CD4-positive, alpha-beta T cell (primary cell): Measurements from ENCODE around the gene ADAMTSL2. TPM values are rescaled to one million over a fixed set of nuclear protein-coding genes. Genes with fewer than 3 reads are reported as not detected.

Source experiments
- ATAC-seq: fragments of 200-7000 bp; cut with Tn5 transposase; one replicate; pipeline ENCODE4 v1.10.0; 2022; ENCODE audit warnings: mild to moderate bottlenecking; ENCODE audit not compliant: poor library complexity
- CTCF ChIA-PET: fragments of 350-600 bp; sonication (Branson Sonifier 250); formaldehyde crosslinking; loops from one replicate; lab custom pipeline; 2021; ENCODE audit warnings: antibody characterized with exemption, inconsistent platforms; lab: Charles Lee
- POLR2A ChIA-PET: fragments of 350-600 bp; sonication (Branson Sonifier 250); formaldehyde crosslinking; loops from one replicate; lab custom pipeline; 2021; ENCODE audit warnings: antibody characterized with exemption, inconsistent platforms; lab: Charles Lee
- DNase-seq, 14 experiments: peaks; one replicate each; pipeline ENCODE4 v3.0.0-alpha.2; 2013 to 2020; ENCODE audit warnings: mixed read lengths in 2 of 14
- H3K27ac ChIP-seq, 2 donors: one replicate each; pipeline versions ENCODE4 v1.5.1 to v1.7.0; 2013; ENCODE audit warnings: low read length in 2 of 2, low read depth in 1 of 2, mild to moderate bottlenecking in 1 of 2
- H3K27me3 ChIP-seq, 2 experiments: 1 replicate in 1 of 2; 2 replicates in 1 of 2; pipeline versions ENCODE4 v1.6.1 to v1.7.0; 2013; ENCODE audit warnings: low read length in 2 of 2, control low read depth in 1 of 2, mild to moderate bottlenecking in 1 of 2, moderate library complexity in 1 of 2; ENCODE audit not compliant: insufficient read depth in 2 of 2, control insufficient read depth in 1 of 2
- H3K36me3 ChIP-seq: one replicate; pipeline ENCODE4 v1.6.1; 2013; ENCODE audit warnings: low read length, control low read depth; ENCODE audit not compliant: insufficient read depth
- H3K4me1 ChIP-seq: one replicate; pipeline ENCODE4 v1.6.1; 2013; ENCODE audit warnings: low read length, control low read depth; ENCODE audit not compliant: insufficient read depth
- H3K4me3 ChIP-seq: one replicate; pipeline ENCODE4 v1.5.1; 2013; ENCODE audit warnings: mild to moderate bottlenecking, low read length, moderate library complexity
- H3K9me3 ChIP-seq, 2 experiments: 1 replicate in 1 of 2; 2 replicates in 1 of 2; pipeline versions ENCODE4 v1.6.1 to v1.7.0; 2013; ENCODE audit warnings: low read length in 2 of 2, mild to moderate bottlenecking in 2 of 2, control low read depth in 1 of 2, moderate library complexity in 1 of 2; ENCODE audit not compliant: control insufficient read depth in 1 of 2, insufficient read depth in 1 of 2
- H3K27ac Mint-ChIP-seq: one replicate; pipeline ENCODE4 v1.8.0; 2020; ENCODE audit warnings: mixed read lengths
- H3K27me3 Mint-ChIP-seq: one replicate; pipeline ENCODE4 v1.8.0; 2021; ENCODE audit warnings: mixed read lengths
- H3K36me3 Mint-ChIP-seq: one replicate; pipeline ENCODE4 v1.8.0; 2021; ENCODE audit warnings: low read depth, mixed read lengths
- H3K4me1 Mint-ChIP-seq: one replicate; pipeline ENCODE4 v1.8.0; 2021; ENCODE audit warnings: low read depth, mixed read lengths
- H3K4me3 Mint-ChIP-seq: one replicate; pipeline ENCODE4 v1.8.0; 2020; ENCODE audit warnings: mild to moderate bottlenecking, mixed read lengths
- H3K9me3 Mint-ChIP-seq: one replicate; pipeline ENCODE4 v1.8.0; 2020; ENCODE audit warnings: mixed read lengths
- intact Hi-C, 2 experiments: fragments of 100-400 bp; cut with DNase I in 1 of 2; cut with micrococcal nuclease in 1 of 2; formaldehyde crosslinking; loops; one replicate each; pipeline versions ENCODE4 v1.15.1 to v1.9.0; 2023 to 2025; cut with DNase I, micrococcal nuclease
- total RNA-seq, 174 experiments: library from RNA in 2 of 174; stranded (reverse) in 2 of 174; gene quantifications; one replicate each; pipeline ENCODE4 v1.2.3 and lab custom pipeline; 2021 to 2026
- TF ChIP-seq, protein P1 (sequence below): fragments of 200-600 bp; IDR thresholded peaks from one replicate; pipeline ENCODE4 v1.8.0; 2022; ENCODE audit warnings: antibody characterized with exemption, mild to moderate bottlenecking

ADAMTSL2 gene
- total RNA-seq, 2 experiments from 2014 or later: 1.2 to 1.3 TPM

DNA sequence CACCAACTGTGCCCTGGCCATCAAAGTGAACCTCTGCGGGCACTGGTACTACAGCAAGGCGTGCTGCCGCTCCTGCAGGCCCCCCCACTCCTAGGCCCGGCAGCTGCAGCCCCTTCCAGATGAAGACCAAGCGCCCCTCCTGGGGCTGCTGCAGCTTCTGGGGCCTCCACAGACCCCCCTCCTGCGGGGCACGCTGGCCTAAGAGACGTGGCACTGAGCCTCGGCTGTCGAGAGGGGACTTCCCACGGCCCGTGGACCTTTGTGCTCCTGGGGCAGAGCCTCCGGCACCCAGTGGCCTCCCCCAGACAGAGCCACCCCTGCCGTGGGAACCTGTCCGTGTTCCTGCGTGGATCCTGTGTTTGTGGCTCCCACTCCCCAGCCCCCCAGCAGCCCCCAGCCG, 40.3 kb downstream of the ADAMTSL2 start:
- CTCF ChIA-PET: no interaction called here

DNA sequence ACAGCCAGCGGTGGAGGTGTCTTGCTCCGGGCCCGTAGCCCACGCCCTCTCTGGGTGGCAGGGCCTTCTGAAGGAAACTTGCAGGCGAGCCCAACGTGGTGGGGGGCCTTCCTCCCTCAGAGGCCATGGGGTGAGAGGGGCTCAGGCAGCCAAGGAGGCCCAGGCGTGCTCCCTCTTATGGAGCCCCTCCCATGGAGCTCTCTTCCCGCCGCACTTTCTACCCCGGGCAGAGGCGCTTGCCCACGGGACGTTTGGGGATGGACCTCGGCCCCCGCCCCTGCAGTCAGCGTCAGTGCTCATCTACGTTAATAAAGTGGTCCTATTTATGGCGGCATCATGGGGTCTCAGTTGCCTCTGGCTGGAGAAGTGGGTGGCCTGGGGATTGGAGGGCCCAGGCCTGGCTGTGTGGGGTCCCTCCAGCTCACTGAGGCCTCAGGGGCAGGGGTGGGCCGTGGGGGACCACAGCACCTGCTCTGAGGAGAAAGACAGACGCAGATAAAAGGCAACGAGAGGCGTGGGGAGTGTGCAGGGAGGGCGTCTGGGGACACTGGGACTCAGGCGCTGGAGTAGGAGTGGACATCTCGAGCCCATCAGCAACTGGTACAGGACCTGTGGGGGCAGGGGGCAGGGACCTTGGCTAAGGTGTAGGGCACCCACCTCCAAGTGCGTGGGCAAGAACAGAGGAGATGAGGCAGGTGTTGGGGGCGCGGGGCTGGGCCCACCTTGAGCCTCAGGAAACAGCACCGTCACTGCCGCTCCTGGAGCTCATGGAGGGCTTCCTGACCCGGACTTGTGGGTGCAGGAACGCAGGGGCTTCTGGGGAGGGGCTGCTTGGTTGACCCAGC, 40.9 kb downstream of the ADAMTSL2 start:
- Mint-ChIP-seq H3K36me3 (no peaks in the 10 kb centered on the region), H3K27ac (no peak overlapping the region), H3K4me1 (peaks cover 8% of the 10 kb centered on the region), H3K4me3 (no peak overlapping the region), H3K9me3 (no peaks in the 10 kb centered on the region), H3K27me3 (peaks cover 37% of the 10 kb centered on the region)
- CTCF ChIA-PET: no interaction called here
- intact Hi-C loops: no loop called here
- no peaks in the 10 kb centered on the region for H3K4me1 ChIP-seq
- H3K27ac ChIP-seq: no peak overlapping the region
- POLR2A ChIA-PET: no interaction called here
- no peaks in the 10 kb centered on the region for H3K36me3 ChIP-seq
- H3K27me3 ChIP-seq: peaks cover 11 to 18% of the 10 kb centered on the region in 2 experiments
- TF ChIP-seq, protein P1, sequence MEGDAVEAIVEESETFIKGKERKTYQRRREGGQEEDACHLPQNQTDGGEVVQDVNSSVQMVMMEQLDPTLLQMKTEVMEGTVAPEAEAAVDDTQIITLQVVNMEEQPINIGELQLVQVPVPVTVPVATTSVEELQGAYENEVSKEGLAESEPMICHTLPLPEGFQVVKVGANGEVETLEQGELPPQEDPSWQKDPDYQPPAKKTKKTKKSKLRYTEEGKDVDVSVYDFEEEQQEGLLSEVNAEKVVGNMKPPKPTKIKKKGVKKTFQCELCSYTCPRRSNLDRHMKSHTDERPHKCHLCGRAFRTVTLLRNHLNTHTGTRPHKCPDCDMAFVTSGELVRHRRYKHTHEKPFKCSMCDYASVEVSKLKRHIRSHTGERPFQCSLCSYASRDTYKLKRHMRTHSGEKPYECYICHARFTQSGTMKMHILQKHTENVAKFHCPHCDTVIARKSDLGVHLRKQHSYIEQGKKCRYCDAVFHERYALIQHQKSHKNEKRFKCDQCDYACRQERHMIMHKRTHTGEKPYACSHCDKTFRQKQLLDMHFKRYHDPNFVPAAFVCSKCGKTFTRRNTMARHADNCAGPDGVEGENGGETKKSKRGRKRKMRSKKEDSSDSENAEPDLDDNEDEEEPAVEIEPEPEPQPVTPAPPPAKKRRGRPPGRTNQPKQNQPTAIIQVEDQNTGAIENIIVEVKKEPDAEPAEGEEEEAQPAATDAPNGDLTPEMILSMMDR: no peak
- no peak for ATAC-seq
- DNase-seq: no peak
- H3K4me3 ChIP-seq: no peak overlapping the region
- H3K9me3 ChIP-seq: no peaks in the 10 kb centered on the region

More for the DNA sequence above, 40.3 kb downstream of the ADAMTSL2 start:
- H3K4me3 ChIP-seq: no peak overlapping the region
- H3K27ac ChIP-seq: no peak overlapping the region
- Mint-ChIP-seq H3K36me3 (no peaks in the 10 kb centered on the region), H3K4me3 (no peak overlapping the region), H3K9me3 (no peaks in the 10 kb centered on the region), H3K27ac (no peak overlapping the region), H3K27me3 (peaks cover 32% of the 10 kb centered on the region), H3K4me1 (peaks cover 8% of the 10 kb centered on the region)
- H3K36me3 ChIP-seq: no peaks in the 10 kb centered on the region
- ATAC-seq: no peak
- intact Hi-C loops: no loop called here
- no peaks in the 10 kb centered on the region for H3K4me1 ChIP-seq
- POLR2A ChIA-PET: no interaction called here
- no peaks in the 10 kb centered on the region for H3K9me3 ChIP-seq
- TF ChIP-seq, protein P1: no peak
- no peak for DNase-seq
- peaks cover 11 to 18% of the 10 kb centered on the region in 2 experiments for H3K27me3 ChIP-seq

DNA sequence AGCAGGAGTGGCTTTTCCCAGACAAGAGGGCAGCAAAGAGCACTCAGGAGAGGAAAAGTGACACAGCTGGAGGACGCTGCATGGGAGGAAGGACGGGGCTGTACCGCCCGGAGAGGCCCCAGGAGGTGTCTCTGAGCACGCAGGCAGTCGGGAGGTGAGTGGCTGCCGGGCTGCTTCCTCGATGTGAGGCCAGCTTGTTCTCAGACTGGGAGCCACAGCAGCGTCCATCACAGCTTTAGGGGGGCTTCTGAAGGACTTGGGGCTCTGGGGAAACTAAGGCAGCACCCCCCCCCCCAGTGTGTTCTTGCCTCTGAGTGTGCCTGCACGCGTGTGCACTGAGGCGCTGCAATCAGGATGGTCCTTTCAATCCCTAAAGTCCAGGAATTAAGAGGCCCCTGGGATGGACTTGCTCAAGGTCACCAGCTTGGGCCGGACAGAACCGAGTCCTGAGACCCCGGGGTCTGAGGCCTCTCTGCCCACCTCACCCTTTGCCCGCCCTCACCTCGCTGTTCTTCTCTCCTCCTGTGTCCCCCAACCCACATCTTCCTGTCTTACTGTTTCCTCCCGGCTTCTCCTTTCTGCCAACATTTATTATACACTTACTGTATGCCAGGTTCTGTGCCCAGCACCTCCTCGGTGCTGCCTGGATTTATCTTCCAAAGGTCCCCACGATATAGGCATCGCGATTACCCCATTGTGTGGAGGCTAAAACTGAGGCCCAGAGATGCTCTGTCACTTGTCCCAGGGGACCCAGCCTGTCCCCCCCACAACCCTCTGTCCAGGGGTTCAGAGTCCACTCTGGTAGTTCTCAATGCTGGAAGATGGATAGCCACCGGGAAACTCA, 41.7 kb downstream of the ADAMTSL2 start:
- H3K27ac Mint-ChIP-seq: no peak overlapping the region
- POLR2A ChIA-PET: no interaction called here
- peaks cover 8% of the 10 kb centered on the region for H3K4me1 Mint-ChIP-seq
- Histone ChIP-seq H3K9me3 (no peaks in the 10 kb centered on the region), H3K4me3 (no peak overlapping the region), H3K27me3 (peaks cover 11 to 18% of the 10 kb centered on the region in 2 experiments), H3K4me1 (no peaks in the 10 kb centered on the region), H3K27ac (no peak overlapping the region), H3K36me3 (no peaks in the 10 kb centered on the region)
- no peak for ATAC-seq
- intact Hi-C loops: no loop called here
- no peaks in the 10 kb centered on the region for H3K9me3 Mint-ChIP-seq
- H3K36me3 Mint-ChIP-seq: no peaks in the 10 kb centered on the region
- H3K27me3 Mint-ChIP-seq: peaks cover 43% of the 10 kb centered on the region
- no peak overlapping the region for H3K4me3 Mint-ChIP-seq
- CTCF ChIA-PET: no interaction called here
- TF ChIP-seq, protein P1: no peak
- DNase-seq: no peak
